NCI-H2081 (cell line): ENCODE results near the gene ARPC5.
A peak's percentile ranks its signal among the peaks of the same experiment; 100 is the strongest.

Source experiments
- DNase-seq, 2 experiments: peaks; one replicate each; lab custom pipeline; 2025; lab: John Stamatoyannopoulos, UW

Gene ARPC5

DNA sequence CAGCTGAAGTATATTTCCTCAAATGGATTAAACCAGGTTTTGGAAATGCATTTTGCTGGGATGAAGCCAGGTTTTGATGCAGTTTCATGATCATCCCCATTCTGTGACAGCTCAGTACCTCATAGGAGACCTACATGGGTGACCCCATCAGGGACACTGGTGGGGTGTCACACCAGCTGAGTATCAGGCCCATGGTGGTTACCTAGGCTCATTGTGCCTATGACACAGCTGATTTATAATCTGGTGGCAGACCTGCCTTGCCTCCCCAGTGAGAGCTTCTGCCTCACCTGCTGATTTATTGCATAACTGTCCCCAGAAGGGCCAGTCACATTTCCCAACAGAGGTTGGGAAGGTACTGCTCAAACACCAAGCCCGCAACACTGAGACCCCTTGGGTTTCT, 49.1 kb downstream of the ARPC5 start:
- DNase-seq, result no peak

- DNase-seq, result no peak
Observed at GRCh38 chr1:183585038-183585437, 50.5 kb downstream of the ARPC5 start.

- no peak for DNase-seq
Observed at GRCh38 chr1:183584147-183584546, 51.4 kb downstream of the ARPC5 start.

GRCh38 chr1:183583466-183583865, 52.1 kb downstream of the ARPC5 start:
- no peak for DNase-seq

GRCh38 chr1:183582021-183582713, 53.4 kb downstream of the ARPC5 start:
- DNase-seq, result no peak

- DNase-seq, result peak; percentile 40 to 79
Observed at GRCh38 chr1:183580281-183580682, 55.3 kb downstream of the ARPC5 start.

DNA sequence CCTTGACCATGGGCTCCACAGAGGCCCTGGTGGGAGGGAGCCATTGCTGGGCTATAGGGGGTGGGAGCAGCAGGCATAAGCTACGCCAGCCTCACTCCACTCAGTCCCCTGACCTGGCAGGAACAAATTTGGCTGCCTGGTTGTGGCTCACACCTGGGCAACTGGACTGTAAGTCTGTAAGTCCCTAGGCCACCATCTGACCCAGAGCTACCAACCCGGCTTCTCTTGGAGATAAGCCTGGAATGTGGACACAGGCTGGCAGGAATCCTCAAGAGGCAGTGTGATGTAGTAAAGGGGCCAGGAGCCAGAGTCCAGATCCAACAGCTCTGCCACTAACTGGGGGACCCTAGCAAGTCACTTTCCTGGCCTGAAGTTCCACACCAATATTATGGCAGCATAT, 56.7 kb downstream of the ARPC5 start:
- DNase-seq, result no peak

DNA sequence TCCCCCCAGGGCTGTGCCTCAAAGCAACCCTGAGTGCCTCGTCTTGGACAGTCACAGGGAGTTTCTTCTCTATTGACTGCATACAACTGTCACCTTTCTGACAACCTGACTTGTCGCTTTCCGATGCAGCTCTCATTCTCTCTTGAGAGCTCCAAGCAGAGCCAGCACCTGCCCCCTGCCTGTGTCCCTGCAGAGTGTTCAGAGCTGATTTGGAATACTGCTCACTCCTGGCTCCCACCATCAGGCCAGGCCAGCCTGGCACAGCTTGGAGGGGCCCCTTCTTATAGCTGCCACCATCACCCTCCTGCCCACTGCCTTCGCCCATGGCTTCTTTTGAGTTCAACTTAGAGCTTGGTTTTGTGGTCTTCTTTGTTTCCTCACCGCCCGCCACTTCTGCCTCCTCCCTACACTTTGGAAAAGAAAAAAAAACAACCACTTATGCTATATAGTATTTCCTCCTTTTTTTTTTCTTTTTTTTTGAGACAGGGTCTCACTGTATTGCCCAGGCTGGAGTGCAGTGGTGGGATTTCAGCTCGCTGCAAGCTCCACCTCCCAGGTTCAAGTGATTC, 57.6 kb downstream of the ARPC5 start:
- no peak for DNase-seq

GRCh38 chr1:183576537-183576936, 59.0 kb downstream of the ARPC5 start:
- no peak for DNase-seq

DNA sequence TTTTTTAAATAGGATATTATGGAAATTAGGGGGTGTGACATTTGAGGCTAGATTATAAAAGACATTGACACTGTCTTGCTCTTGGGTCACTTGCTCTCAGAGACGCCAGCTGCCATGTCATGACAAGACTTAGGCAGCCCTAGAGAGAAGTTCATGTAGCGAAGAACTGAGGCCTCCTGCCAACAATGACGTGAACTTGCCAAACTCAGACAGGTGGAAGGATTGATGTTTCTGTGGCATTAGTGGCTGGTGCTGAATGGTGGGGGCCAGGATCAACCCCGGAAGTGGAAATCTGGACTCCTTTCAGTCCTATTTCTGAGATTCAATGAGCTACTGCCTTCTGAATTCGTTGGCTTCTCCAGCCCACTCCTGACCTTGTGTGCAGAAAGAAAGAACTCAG, 60.0 kb downstream of the ARPC5 start:
- DNase-seq, result no peak

DNA sequence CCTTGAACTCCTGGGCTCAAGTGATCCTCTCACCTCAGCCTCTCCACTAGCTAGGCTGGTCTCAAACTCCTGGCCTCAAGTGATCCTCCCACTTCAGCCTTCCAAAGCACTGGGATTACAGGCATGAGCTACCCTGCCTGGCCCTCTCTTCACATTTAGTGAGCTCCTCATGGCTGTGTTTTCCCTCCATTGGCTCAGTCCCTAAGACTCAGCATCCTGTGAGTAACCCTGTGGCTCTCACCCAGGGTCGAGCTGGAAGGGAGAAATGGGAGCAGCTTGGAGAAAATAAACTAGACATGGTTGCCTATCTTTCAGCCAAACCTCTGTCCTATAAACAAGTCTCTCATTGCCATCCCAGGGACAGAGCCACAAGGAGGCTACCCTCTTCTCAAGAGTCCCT, 62.9 kb downstream of the ARPC5 start:
- no peak for DNase-seq

DNA sequence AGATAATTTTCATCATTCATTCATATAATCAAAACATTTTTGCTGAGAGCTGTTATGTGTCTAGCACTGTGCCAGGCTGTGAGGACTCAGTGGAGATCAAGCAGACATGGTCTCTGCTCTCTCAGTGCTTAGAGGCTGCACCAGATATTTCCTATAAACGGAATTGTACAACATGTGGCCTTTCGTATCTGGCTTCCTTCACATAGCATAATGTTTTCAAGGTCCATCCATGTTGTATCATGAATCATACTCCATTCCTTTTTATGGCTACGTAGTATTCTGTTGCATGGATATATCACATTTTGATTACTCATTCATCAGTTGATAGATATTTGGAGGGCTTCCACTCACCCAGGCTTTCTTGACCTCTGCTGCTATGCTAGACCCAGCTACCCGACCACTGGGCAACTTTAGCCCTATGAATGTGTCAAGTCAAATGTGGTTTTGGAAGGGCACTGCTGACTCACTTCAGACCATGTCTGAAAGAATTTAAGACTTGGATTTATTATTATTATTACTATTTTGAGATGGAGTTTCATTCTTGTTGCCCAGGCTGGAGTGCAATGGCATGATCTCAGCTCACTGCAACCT, 63.8 kb downstream of the ARPC5 start:
- DNase-seq, result no peak
